Fibroblast of upper back skin (primary cell): ENCODE measurements around the gene COQ3.

Source experiments
- DNase-seq: peaks from one replicate; pipeline ENCODE4 v3.0.0-alpha.2; 2013

COQ3 gene

DNA sequence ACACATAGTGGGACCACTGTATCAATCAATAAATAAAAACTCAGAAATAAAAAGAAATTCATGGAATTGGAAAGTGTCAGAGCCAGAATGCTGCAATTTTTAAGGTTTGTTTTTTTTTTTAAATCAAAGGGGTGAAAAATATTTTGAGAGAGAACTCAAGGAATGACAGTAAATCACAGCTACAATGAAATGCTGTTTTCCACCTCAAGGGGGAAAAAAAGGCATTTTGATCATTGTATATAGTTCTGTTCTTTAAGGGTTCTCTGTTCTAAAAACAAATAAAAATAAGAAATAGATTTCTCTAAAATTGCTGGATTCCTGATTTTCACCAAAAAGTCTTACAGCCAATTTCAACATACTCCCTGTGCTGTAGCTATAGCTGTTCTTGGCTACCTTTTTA lies 69.0 kb downstream of the COQ3 start:
- no peak for DNase-seq
